ENCODE measurements around the gene ADAMTS2. TPM values are rescaled to one million over a fixed set of nuclear protein-coding genes. Genes with fewer than 3 reads are reported as not detected.
A peak's percentile ranks its signal among the peaks of the same experiment; 100 is the strongest.

The ADAMTS2 gene
- total RNA-seq, 4 donors from 2014 or later = 39.5 to 61.9 (median 56.4) TPM

DNA sequence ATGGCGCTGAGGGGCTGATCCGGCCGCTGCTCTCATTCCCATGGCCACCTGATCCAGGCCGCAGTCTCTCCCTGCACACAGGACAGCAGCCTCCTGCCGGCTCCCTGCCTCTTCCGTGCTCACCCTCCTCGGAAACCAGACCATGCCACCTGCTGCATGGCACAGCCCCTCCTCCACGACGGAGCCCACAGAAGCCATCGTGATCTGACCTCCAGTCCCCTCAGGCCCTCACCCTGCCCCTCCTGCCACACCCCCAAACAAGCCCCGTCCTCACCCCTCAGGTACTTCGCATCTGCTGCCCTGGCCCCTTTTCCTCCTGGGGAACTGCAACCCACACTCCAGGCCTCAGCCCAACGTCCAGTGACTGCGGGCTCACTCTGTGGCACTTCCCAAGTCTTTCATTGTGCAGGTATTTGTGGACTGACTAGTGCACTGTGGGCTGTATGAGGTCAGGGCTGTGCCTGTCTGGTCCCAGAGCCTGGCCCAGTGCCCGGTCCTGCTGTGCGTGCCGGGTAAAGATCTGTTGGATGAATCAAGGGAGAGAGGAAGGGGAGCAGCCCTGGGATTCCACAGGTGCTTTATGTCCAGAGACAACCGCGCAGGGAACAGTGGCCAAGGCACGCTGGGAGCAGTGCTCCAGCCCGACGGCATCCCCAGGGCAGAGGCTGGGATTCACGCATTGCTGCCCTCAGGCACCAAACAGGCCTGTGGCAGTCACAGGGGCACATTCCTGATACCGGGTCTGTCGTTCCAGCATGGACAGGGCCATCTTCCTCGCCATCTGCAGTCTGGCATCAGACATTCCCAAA is 86.1 kb downstream of the ADAMTS2 start:
- DNase-seq (ENCODE audit: low spot score) (no peak), ATAC-seq (ENCODE audit: low FRiP score) (no peak)
- TF ChIP-seq, protein P1, sequence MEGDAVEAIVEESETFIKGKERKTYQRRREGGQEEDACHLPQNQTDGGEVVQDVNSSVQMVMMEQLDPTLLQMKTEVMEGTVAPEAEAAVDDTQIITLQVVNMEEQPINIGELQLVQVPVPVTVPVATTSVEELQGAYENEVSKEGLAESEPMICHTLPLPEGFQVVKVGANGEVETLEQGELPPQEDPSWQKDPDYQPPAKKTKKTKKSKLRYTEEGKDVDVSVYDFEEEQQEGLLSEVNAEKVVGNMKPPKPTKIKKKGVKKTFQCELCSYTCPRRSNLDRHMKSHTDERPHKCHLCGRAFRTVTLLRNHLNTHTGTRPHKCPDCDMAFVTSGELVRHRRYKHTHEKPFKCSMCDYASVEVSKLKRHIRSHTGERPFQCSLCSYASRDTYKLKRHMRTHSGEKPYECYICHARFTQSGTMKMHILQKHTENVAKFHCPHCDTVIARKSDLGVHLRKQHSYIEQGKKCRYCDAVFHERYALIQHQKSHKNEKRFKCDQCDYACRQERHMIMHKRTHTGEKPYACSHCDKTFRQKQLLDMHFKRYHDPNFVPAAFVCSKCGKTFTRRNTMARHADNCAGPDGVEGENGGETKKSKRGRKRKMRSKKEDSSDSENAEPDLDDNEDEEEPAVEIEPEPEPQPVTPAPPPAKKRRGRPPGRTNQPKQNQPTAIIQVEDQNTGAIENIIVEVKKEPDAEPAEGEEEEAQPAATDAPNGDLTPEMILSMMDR (IDR thresholded peaks at IDR 0.05) = no peak

DNA sequence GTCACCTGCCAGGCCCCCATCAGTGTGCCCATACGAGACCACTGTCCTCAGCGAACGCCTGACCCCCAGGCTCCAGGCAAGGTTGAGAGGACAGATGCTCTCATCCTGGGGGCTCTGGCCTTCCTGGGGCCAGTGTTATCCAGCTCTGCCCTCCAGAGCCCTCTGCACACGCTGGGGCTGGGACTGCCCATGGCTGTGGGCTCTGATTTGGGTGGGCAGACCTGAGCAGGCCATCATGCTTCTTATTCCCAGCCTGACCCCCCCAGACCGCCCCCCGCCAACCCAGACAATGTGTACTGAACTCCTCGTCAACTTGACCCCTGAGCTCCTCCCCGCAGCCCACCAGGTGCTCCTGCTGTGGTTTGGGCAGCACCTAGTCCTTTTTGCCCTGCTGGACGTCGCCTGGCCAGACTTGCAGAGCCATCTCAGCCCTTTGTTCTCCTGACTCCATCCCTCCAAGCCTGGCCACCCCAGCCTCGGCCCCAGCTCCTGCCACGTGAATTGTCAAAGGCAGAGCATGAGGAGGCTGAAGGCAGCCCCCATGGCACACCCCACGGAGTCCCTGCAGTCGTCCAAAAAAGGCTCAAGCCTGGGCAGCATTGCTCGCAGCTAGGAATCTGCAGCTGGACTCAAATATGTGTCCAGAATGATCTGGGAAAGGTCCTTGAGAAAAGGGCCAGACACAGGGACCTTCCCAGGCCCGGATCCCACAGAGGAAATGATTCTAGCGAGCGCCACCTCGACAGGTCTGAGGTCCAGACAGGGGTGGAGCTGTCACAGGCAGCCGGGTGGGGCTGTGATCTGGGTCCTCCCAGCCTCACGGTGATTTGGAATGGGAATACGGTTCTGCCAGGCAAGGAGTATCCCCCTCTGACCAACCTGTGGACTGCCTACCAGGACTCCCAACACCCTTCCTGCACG is 87.0 kb downstream of the ADAMTS2 start:
- TF ChIP-seq, protein P1 (IDR thresholded peaks at IDR 0.05) = no peak
- DNase-seq (ENCODE audit: low spot score) = no peak
- ATAC-seq (ENCODE audit: low FRiP score) = no peak

DNA sequence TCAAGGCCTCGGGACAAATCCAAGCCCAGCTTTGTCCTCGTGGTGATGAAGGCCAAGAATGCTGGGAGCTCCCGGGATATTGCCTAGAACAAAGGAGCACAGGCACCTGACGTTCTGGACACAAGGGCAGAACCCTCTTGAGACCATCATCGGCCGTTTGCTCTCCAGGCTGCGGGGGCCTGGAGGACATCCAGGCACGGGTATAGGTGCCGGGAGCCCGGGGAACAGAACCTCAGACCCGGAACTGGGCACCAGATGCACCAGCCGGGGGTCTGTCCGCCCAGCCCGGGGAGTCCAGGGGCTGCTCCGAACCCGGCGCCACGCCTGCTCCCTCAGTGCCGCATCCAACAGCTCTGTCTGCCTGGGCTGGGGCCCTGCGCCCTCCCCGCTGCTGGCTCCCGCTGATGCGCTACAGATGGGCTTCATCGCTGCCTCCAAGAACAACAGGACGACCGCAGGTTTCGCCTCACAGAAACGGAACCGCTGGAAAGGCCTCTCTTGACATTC is 88.0 kb downstream of the ADAMTS2 start:
- DNase-seq (ENCODE audit: low spot score) = no peak
- no peak for ATAC-seq (ENCODE audit: low FRiP score)

DNA sequence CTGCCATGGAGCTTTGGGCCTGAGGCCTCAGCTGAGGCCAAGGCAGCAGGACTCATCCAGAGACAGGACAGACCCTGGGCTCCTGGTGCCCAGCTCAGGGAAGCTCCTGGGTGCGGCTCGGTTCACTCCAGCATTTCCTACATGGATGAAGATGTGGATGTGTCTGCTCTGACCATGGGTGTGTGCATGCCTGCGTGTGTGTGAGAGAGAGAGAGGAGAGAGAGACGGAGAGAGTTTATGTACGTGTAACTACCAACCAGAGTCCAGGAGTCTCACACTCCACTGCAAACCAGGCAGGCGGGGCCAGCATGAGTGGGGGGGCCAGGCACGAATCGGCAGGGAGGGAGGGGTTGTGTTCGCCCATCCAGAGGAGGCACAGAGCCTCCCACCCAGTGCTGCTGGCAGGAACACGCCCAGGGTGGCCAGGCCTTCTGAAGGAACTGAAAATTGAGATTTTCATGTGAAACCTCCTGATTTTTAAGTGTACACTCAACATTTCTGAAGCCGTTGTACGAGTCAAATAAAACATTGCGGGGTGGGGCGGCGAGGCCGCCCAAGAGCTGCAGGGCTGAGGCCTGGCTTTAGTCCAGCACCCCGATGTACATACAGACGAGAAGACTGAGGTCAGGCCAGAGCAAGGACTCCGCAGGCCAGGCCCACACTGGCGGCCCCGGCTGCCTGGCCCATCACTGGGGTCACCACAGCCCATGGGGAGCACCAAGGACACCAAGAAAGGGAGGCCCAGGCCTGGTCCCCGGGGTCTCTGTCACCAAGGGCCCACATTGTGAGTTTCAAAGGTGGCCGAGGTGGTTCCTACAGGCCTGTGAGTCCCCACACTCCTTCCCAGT is 88.7 kb downstream of the ADAMTS2 start:
- ATAC-seq (ENCODE audit: low FRiP score) (peak; percentile 72), DNase-seq (ENCODE audit: low spot score) (no peak)
- TF ChIP-seq, protein P1 (IDR thresholded peaks at IDR 0.05) = no peak

More for the DNA sequence above, 88.0 kb downstream of the ADAMTS2 start:
- TF ChIP-seq, protein P1 (IDR thresholded peaks at IDR 0.05) = no peak

DNA sequence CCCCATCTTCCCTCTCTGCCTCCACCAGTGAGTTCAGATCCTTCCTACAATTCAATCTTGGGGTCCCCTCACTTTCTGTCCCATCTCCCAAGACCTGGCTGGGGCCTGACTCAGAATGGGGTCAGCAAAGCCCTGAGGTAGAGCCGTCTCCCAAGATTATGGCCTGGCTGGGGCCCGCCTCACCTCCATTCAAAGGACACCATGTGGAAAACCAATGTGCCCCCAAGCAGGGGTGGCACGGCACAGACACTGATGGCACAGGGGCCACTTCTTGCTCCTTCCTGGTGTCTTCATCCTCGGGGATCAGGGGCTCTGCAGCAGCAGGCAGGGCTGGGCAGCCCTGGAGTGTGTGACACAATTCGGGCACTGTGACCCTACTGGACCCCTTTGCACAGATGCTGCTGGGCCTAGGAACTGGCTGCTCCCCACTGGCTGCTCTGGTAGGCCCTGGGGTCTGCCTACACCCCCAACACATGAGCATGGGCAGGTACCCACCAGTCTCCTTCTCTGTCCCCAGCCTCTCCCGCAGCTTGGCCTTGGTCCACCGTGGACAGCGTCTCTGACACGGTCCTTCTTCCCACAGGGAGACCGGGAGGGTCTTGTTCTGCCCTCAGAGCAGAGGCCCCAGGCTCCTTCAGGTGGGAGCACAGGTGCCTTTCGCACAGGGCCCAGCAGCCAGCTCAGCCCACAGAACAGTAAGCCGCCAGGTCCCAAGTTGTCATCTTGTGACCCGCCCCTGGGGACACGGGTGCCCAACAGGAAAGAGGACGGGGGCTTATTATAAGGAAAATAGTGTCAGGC is 89.5 kb downstream of the ADAMTS2 start:
- TF ChIP-seq, protein P1 (IDR thresholded peaks at IDR 0.05) = no peak
- DNase-seq (ENCODE audit: low spot score) = no peak
- ATAC-seq (ENCODE audit: low FRiP score) = no peak
